C1 segment of cervical spinal cord (tissue), 14 donors: ENCODE results near the gene TRAPPC10.
"Not testable (repeated sequence)": the region's sequence is repeated elsewhere in the genome, so short reads cannot be mapped to it uniquely, and the experiment has no call there.

Source experiments
- DNase-seq, 14 donors: peaks; one replicate each; lab custom pipeline; 2025; lab: John Stamatoyannopoulos, UW

The TRAPPC10 gene

DNA sequence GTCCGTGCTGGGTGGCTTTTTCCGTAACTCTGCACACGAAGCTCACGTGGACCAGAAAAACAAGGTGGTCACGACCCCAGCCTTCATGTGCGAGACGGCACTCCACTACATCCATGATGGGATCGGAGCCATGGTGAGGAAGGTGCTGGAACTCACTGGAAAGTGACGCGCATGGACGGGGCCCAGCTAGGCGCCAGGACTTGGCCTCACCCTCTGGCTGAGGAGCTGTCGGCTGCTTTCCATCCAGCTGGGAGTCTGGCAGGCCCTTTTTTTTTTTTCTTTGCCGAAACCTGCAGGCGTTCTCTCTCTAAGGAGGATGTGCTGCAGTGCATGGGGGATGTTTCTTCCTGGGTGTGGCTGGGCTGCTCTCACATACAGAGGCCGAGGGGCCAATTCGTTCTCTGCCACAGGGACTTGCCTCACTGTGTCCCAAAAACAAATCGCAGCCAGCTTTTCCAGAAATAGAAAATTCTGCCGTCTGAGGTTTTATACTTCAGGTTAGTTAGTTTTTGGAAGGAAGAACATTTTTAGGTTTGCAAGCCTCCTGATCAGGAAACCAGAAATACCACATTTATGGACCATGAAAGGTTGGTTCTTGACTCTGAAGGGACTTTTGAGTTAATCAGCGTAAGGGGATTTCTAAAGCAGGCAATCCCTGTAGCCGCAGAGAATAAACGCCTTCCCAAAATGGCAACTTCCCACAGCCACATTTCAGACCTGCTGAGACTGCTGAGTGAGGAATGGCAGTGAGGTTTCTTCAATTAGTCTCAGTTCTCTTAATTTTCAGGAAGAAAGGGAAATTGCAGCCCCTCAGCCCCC is 132.9 kb downstream of the TRAPPC10 start:
- DNase-seq, result not testable (repeated sequence)

DNA sequence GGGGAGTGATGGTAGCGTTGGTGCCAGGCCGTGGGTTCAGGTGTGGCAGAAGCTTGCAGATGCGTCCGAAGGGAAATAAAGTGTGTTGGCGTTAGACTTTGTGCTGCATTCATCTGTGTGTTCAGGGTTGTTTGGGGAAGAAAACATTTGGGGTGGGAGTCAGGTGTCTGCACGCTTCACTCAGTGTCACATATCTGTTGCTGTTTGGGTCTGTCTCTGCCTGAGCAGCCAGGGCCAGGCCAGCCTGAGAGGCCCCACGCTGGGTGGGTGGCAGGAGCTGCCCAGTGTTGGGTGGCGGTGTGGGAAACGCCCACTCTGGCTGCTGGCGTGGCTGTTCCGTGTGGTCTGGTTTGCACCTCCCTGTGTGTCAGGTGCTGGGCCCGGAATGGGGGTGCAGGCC is 133.5 kb downstream of the TRAPPC10 start:
- DNase-seq, result not testable (repeated sequence)

DNA sequence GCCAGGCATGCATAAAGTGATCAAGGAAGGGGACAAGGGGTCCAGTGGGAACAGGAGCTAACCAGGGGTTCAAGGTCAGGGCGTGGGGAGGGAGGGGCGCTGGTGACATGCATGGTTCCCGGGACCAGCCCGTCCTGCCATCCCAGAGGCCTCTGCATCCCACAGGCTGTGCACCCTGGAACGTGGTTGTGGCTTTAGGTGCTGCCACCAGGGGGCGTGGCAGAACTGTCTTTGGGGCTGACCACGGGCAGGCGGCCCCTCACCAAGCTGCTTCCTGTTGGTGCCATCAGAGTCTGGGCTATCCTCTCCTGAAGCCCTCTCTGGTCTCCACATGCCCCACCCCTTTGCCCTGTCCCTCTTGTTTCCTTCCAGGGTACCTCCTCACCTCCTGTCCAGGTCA is 135.0 kb downstream of the TRAPPC10 start:
- not testable (repeated sequence) for DNase-seq

DNA sequence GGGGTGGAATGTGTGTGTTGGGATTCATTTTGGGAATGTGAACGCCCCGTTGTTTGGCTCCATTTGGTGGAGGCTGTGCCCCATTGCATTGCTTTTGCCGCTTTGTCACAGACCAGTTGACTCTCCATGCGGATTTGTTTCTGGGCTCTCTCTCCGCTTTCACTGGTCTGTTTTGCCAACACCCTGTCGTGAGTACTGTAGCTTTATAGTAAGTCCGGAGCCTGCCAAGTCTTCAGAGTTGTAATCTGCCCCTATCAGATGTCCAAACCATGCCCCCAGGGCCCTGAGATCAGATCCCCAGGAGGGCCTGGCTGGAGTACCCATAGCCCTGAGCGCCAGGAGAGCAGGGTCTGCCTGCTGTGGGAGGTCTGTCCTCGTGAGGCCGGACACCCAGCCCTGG is 138.1 kb downstream of the TRAPPC10 start:
- DNase-seq, result not testable (repeated sequence)

DNA sequence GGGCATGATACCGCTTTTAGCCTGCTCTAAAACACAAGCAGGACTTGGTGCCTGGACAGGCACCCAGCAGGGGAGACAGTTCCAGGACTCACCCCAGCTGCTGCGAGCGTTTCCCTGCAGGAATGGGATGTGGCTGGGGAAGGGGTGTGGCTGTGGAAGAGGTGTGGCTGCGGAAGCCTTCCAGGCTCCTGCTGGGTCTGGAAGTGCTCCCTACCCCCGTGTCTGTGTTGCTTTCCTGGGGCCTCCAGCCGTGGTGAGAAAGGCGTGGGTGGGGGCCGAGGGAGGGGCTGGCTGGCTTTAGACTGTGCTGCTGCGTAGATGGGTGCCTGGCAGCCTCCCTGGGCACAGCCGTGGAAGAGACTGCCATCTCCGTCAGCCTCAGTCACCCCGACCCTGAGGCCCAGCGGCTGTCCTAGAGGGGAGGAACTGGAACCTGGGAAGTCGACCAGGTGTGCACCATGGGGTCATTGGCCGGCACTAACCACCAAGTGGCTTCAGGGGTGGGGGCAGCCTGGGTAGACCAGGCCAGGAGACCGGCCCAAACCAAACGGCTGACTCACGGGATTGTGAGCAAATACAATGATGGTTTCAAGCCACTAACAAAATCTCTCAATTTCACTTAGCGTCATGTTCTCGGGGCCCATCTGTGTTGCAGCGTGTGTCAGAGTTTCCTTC is 141.2 kb downstream of the TRAPPC10 start:
- not testable (repeated sequence) for DNase-seq

DNA sequence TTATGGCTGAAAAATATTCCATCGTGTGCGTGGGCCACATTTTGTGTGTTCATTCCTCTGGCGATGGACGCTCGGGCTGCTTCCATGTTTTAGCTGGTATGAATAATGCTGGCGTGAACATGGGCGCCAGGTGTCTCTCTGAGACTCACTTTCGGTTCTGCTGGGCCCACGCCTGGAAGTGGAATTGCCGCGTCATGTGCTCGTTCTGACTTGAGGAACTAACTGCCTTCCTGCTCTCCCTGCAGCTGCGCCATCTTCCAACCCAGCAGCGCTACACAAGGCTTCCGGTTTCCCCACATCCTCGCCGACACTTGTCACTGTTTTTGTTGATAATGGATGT is 141.8 kb downstream of the TRAPPC10 start:
- not testable (repeated sequence) for DNase-seq

DNA sequence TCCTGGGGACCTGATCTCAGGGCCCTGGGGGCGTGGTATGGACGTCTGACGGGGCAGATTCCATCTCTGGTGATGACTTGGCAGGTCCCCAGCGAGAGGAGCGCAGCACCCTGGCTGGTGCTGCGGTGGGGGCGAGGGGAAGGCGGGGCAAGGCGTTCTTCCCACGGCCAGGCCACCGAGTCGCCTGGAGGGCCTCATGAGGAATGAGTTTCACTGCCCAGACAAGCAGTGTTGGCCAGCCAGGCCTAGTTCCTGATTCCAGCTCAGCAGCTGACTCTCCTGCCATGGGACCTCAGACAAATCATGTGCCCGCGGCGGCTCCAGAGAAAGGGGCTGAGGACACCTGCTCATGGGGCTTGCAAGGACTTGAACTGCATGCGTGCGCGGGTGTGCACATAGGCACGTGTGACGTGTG is 142.7 kb downstream of the TRAPPC10 start:
- not testable (repeated sequence) for DNase-seq

DNA sequence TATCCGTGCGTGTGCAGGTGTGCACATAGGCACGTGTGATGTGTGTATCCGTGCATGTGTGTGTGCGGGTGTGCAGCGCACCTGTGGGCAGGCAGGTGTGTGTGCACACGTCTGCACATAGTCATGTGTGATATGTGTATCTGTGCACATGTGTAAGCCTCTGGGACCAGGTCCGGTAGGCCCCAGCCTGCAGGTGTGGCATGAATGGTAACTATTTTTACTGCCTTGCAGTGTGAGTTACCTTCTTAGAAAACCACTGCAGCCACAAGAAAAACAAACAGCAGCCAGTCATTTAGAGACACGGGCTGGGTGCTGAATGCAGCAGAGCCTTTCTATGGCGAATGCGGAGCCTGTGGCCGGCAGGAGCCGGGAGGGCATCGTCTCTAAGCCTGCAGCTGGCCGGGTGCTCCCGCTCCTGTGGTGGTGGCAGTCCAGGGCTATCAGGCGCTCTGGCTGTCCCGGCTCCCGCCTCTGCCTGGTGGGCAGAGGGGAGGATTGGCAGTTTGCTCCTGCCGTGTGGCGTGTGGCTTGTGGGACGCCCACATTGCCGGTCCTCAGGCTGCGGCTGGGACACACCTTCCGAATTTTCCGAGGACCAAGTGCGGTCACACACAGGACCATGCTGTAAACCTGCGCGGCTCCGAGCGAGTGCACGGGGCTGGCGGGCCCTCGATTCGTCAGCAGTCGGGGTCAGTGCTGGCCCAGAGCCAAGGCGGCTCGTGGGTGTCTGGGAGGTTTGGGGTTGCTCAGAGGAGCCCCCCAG is 143.3 kb downstream of the TRAPPC10 start:
- not testable (repeated sequence) for DNase-seq

DNA sequence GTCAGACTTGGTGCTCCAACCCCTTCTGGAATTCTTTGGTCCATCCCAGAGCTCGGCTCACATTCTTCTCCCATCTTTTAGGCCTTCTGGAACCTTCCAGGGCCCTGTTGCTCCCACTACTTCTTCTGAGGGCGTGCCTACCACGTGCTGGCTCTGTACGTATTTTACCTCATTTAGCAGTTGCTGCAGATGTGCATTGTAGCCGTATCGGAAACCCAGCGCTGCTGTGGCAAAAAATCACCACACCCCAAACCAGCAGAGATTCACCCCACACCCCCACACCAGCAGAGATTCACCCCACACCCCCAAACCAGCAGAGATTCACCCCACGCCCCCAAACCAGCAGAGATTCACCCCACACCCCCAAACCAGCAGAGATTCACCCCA is 143.9 kb downstream of the TRAPPC10 start:
- DNase-seq, result not testable (repeated sequence)
